AG09309 (cell line): Measurements from ENCODE around the gene ZNF587.
"Not testable (repeated sequence)": the region's sequence is repeated elsewhere in the genome, so short reads cannot be mapped to it uniquely, and the experiment has no call there.

Experiments
- DNase-seq: peaks from one replicate; pipeline ENCODE4 v3.0.0-alpha.2; 2010; ENCODE audit warnings: low read depth
- H3K4me3 ChIP-seq: 2 replicates; pipeline ENCODE4 v1.5.1; 2011; ENCODE audit warnings: mild to moderate bottlenecking, low read depth, low read length, moderate library complexity; ENCODE audit not compliant: control insufficient read depth
- TF ChIP-seq, protein P1 (sequence below): IDR thresholded peaks from 2 replicates; pipeline ENCODE4 v1.5.1; 2011; ENCODE audit warnings: mild to moderate bottlenecking, low read depth, low read length, inconsistent platforms; ENCODE audit not compliant: insufficient read depth, control insufficient read depth; ENCODE audit errors: missing control alignments

Gene ZNF587

DNA sequence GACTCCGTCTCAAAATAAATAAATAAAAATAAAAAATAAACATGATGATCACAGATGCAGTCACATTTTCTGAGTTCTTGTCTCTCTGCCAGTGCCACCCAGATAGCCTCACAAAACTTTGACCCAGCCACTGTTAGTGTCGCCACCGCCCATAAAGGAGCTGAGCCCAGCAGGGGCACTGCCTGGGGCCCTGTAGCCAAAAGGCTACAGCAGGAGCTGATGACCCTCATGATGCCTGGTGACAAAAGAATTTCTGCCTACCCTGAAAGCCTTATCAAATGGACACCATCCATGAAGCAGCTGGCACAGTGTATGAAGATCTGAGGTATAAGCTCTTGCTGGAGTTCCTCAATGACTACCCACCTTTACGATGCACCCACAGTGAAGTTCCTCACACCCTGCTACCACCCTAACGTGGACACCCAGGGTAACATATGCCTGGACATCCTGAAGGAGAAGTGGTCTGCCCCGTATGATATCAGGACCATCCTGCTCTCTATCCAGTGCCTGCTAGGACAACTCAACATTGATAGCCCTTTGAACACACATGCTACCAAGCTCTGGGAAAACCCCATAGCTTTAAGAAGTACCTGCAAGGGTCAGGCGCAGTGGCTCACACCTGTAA lies 18.3 kb downstream of the ZNF587 start:
- no peak overlapping the region for H3K4me3 ChIP-seq
- TF ChIP-seq, protein P1, sequence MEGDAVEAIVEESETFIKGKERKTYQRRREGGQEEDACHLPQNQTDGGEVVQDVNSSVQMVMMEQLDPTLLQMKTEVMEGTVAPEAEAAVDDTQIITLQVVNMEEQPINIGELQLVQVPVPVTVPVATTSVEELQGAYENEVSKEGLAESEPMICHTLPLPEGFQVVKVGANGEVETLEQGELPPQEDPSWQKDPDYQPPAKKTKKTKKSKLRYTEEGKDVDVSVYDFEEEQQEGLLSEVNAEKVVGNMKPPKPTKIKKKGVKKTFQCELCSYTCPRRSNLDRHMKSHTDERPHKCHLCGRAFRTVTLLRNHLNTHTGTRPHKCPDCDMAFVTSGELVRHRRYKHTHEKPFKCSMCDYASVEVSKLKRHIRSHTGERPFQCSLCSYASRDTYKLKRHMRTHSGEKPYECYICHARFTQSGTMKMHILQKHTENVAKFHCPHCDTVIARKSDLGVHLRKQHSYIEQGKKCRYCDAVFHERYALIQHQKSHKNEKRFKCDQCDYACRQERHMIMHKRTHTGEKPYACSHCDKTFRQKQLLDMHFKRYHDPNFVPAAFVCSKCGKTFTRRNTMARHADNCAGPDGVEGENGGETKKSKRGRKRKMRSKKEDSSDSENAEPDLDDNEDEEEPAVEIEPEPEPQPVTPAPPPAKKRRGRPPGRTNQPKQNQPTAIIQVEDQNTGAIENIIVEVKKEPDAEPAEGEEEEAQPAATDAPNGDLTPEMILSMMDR, result no peak
- no peak for DNase-seq

- H3K4me3 ChIP-seq, DNase-seq: not testable (repeated sequence)
These were observed 20.0 kb downstream of the ZNF587 start for GRCh38 chr19:57869655-57870054.

GRCh38 chr19:57870225-57870624 lies 20.6 kb downstream of the ZNF587 start:
- no peak for DNase-seq
- TF ChIP-seq, protein P1, result no peak
- no peak overlapping the region for H3K4me3 ChIP-seq

GRCh38 chr19:57872450-57872849 lies 22.8 kb downstream of the ZNF587 start:
- H3K4me3 ChIP-seq, result no peak overlapping the region
- DNase-seq, result no peak
- TF ChIP-seq, protein P1, result no peak

DNA sequence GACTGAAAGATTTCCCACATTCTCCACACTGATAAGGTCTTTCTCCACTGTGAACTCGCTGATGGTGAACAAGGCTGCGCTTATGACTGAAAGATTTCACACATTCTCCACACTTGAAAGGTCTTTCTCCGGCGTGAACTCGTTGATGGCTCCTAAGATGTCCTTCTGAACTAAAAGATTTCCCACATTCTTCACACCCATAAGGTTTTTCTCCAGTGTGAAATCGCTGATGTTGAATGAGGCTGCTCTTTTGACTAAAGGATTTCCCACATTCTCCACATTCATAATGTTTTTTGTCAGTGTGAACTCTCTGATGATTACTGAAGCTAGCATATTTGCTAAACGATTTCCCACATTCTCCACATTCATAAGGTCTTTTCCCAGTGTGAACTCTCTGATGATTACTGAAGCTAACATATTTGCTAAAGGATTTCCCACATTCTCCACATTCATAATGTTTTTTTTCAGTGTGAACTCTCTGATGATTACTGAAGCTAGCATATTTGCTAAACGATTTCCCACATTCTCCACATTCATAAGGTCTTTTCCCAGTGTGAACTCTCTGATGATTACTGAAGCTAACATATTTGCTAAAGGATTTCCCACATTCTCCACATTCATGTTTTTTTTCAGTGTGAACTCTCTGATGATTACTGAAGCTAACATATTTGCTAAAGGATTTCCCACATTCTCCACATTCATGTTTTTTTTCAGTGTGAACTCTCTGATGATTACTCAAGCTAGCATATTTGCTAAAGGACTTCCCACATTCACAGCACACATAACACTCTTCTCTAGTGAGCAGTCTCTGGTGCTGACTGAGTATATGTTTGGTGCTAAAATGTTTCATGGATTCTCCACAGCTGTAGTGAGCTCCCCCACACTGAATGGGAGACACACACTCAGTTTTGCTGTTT lies 24.5 kb downstream of the ZNF587 start:
- not testable (repeated sequence) for H3K4me3 ChIP-seq, DNase-seq

DNA sequence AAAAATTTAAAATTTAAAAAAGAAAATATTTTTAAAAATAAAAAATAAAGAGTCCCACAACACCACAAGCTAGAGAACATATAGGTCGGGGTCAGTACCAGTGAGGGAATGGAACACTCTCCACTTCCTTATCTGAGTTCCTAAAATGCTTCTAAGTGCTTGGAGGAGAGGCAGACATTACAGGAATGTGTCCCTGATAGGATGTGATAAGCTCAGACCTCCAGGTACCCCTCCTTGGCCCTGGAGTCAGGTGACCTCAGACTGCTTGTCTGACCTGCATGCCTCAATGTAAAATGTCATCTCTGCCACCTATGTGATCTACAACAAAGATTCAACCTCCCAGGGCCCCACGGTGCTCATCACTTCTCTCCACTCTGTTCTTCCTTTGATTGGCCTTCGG lies 36.4 kb downstream of the ZNF587 start:
- no peak for DNase-seq
- H3K4me3 ChIP-seq, result no peak overlapping the region
- TF ChIP-seq, protein P1, result no peak

DNA sequence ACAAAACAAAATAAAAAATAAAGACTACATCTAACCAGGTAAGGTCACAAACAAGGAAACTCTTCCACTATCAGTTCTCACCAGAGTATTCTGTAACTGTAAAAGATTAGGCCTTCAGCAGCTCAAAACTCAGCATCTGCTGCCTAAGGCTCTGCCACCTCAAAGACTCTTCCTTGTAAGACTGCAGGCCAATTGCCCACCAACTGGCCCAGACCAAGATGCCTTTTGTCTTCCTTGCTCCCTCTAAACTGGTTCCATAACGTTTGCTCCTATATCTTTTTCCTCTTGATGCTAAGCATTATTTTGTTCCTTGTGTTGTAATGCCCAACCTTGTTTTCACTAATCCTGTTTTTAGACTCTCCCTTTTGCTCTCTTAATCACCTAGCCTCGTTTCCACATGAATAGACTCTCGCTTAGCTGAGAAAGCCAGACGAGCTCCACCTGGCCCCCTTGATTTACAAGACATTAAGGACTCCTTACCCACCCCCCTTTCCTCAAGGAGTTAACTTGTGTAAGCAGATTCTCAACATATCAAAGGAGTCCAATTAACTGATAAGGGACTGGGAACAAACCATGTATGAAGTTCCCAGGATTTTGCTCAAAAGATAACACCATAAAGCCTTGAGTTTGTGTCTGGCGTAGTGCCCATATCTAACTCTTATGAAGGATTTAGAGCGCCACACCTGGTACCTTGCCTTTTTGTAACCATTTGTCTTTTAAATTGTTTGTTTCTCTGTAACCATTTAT lies 37.7 kb downstream of the ZNF587 start:
- DNase-seq, result no peak
- H3K4me3 ChIP-seq, result no peak overlapping the region
- TF ChIP-seq, protein P1, result no peak
